GM19372 (cell line): ENCODE data around the gene ANO8.

Experiments used
- ATAC-seq: cut with Tn5 transposase; IDR thresholded peaks from one replicate; pipeline ENCODE4 v1.9.1; 2021; ENCODE audit warnings: mild to moderate bottlenecking, low read depth, moderate library complexity; ENCODE audit not compliant: unreplicated experiment

Gene ANO8

GRCh38 chr19:17348700-17349099 lies 14.0 kb upstream of the ANO8 start:
- no peak for ATAC-seq

GRCh38 chr19:17347877-17348276 lies 13.2 kb upstream of the ANO8 start:
- ATAC-seq = no peak

- ATAC-seq = no peak
Observed at GRCh38 chr19:17347361-17347760, 12.7 kb upstream of the ANO8 start.

GRCh38 chr19:17346109-17346671 lies 11.5 kb upstream of the ANO8 start:
- ATAC-seq = no peak

- ATAC-seq = no peak
Observed at GRCh38 chr19:17341845-17342244, 7.2 kb upstream of the ANO8 start.

GRCh38 chr19:17341386-17341785 lies 6.7 kb upstream of the ANO8 start:
- no peak for ATAC-seq

- no peak for ATAC-seq
Observed at GRCh38 chr19:17340871-17341357, 6.3 kb upstream of the ANO8 start.

GRCh38 chr19:17340302-17340870 lies 5.7 kb upstream of the ANO8 start:
- ATAC-seq = no peak

- ATAC-seq = no peak
Observed at GRCh38 chr19:17339088-17339741, 4.6 kb upstream of the ANO8 start.

GRCh38 chr19:17338433-17339078 lies 3.9 kb upstream of the ANO8 start:
- no peak for ATAC-seq

GRCh38 chr19:17337675-17338432 lies 3.2 kb upstream of the ANO8 start:
- ATAC-seq = peak; percentile 2

- ATAC-seq = peak; percentile 79
Observed at GRCh38 chr19:17336872-17337674, 2.4 kb upstream of the ANO8 start, which contains the start of gene GTPBP3. Gene GTPBP3 (plus strand): TSS chr19:17337553. CDS start chr19:17337612, 59 bp downstream.

GRCh38 chr19:17335575-17335974 lies 920 bp upstream of the ANO8 start:
- no peak for ATAC-seq

GRCh38 chr19:17333611-17334413 lies 843 bp downstream of the ANO8 start:
- ATAC-seq = no peak

- ATAC-seq = no peak
Observed at GRCh38 chr19:17332677-17333581, 1.7 kb downstream of the ANO8 start.

GRCh38 chr19:17332360-17332676 lies 2.3 kb downstream of the ANO8 start:
- ATAC-seq = no peak

GRCh38 chr19:17331045-17331558 lies 3.6 kb downstream of the ANO8 start:
- no peak for ATAC-seq
